Measurements from ENCODE around the gene THEMIS2. TPM values are rescaled to one million over a fixed set of nuclear protein-coding genes. Genes with fewer than 3 reads are reported as not detected.

THEMIS2 gene
- total RNA-seq, 1 experiment from 2014 or later: 5.7 TPM

DNA sequence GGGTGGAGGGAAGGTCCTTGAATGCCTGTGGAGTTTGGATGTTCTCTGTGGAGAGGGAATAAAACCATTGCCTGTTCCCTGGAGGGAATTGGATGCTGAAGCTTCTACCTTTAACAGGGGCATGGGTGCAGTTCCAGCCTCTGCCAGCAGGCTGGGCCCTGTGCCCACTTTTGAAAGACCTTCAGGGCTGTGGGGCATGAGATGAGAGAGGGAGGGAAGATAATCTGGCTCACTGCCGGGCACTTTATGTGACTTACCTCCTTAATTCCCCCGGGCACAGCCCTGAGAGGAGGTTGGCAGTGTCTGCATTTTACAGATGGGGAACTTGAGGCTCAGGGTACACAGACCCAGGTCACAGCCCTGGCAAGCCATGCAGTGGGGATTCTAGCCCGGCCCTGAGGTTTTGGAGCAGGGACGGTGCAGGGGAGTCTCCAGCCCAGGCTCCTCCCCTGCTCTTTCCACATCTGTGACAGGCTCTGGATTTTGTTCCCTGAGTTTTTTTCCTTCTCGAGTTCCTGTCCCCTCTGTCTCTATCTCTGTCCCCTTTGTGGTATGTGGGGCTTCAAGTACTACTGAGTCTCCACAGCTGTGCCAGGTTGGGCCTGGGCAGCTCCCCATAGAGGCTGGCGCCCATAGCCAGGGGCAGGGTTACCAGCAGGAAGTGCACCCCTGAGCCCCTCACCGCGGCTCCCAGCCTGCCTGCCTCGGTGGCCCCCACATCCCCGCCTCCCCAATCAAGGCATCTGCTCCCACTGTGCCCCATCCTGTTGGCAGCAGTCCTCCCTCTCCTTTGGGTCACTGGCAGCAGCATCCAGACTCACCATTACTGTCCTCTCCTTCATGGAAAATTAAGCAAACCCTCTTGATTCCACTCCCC is 14.0 kb upstream of the THEMIS2 start:
- Histone ChIP-seq H3K9me3 (ENCODE audit: low read length) (no peaks in the 10 kb centered on the region), H3K4me2 (ENCODE audit: low read length) (peak overlapping the region; percentile 67), H3F3A (ENCODE audit: low read length, unreplicated experiment) (no peaks in the 10 kb centered on the region), H3K36me3 (ENCODE audit: low read depth, low read length) (no peaks in the 10 kb centered on the region), H3K79me2 (ENCODE audit: low read length) (no peaks in the 10 kb centered on the region), H3K4me3 (ENCODE audit: low read length) (no peak overlapping the region), H4K20me1 (ENCODE audit: low read length) (no peaks in the 10 kb centered on the region), H3K9ac (ENCODE audit: low read length) (no peak overlapping the region), H3K9me2 (replicated peaks; ENCODE audit: low read length) (no peaks in the 10 kb centered on the region), H2AFZ (ENCODE audit: low read length) (peak overlapping the region; percentile 61), H3K27ac (ENCODE audit: low read length) (no peak overlapping the region), H3K4me1 (ENCODE audit: insufficient read depth, low read length) (peaks cover 16% of the 10 kb centered on the region), H3K27me3 (ENCODE audit: low read length) (no peaks in the 10 kb centered on the region)
- ATAC-seq (peak; percentile 91), DNase-seq (peak; percentile 95)
- CTCF ChIA-PET: interaction anchor here (0.5 to 1.4 kb wide), 5 partner anchors 17 to 224 kb away, joined by 3 to 10 read pairs (median 3); no protein-coding TSS in a partner anchor
- intact Hi-C loops (cut with micrococcal nuclease): loop anchor here (2.0 to 10.0 kb wide), 3 partner anchors 120 to 346 kb away; partner anchors contain the start of gene EYA3
- BruUV-seq (replicated peaks): no TSS peak
- TF ChIP-seq EZH2phosphoT487 (IDR thresholded peaks at IDR 0.05; ENCODE audit: borderline replicate concordance, low read length): no peak
- TF ChIP-seq EZH2 (IDR thresholded peaks at IDR 0.05; ENCODE audit: low read length, unreplicated experiment): no peak
- TF ChIP-seq CTCF (conservative IDR thresholded peaks at IDR 0.05; ENCODE audit: low read depth, low read length): peak; percentile 98
- POLR2A ChIA-PET (ENCODE audit: unreplicated experiment): no interaction called here

DNA sequence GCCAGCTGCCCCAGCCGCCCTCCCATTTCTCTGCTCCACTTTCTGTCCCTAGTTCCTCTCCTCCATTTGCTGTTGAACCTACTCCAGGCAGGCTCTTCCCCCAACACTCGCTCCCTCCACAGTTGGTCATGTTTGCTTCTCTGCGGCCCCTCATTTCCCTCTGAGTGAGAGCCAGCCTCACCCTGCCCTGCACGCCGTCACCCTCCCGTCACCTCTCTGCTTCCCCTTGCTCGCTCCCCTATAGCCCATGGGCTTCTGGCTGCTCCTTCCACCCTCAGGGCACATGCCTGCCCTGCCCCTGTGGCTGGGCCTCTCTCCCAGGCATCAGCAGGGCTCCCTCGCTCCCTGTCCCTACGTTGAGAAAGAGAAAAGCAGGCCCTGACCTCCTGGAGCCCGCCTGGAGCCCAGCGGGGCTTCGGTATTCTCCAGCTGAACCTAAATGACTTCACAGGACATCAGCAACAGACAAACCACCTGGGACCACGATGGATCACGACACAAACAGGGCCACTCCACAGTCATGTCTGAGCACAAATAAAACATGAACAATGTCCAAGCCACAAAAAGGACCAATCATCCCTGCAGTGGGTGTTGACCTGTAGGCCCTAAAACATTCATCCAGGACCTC is 13.3 kb upstream of the THEMIS2 start:
- intact Hi-C loops (cut with micrococcal nuclease): loop anchor here (2.0 to 10.0 kb wide), 3 partner anchors 120 to 346 kb away; partner anchors contain the start of gene EYA3
- ATAC-seq (no peak), DNase-seq (no peak)
- no TSS peak for BruUV-seq (replicated peaks)
- ChIA-PET CTCF (no interaction called here), POLR2A (ENCODE audit: unreplicated experiment) (no interaction called here)
- Histone ChIP-seq H3K36me3 (ENCODE audit: low read depth, low read length) (no peaks in the 10 kb centered on the region), H4K20me1 (ENCODE audit: low read length) (no peaks in the 10 kb centered on the region), H3K9me2 (replicated peaks; ENCODE audit: low read length) (no peaks in the 10 kb centered on the region), H3K79me2 (ENCODE audit: low read length) (no peaks in the 10 kb centered on the region), H3K4me2 (ENCODE audit: low read length) (no peak overlapping the region), H3K4me1 (ENCODE audit: insufficient read depth, low read length) (peaks cover 24% of the 10 kb centered on the region), H3F3A (ENCODE audit: low read length, unreplicated experiment) (no peaks in the 10 kb centered on the region), H3K9ac (ENCODE audit: low read length) (no peak overlapping the region), H2AFZ (ENCODE audit: low read length) (no peak overlapping the region), H3K27me3 (ENCODE audit: low read length) (no peaks in the 10 kb centered on the region), H3K4me3 (ENCODE audit: low read length) (no peak overlapping the region), H3K27ac (ENCODE audit: low read length) (no peak overlapping the region), H3K9me3 (ENCODE audit: low read length) (no peaks in the 10 kb centered on the region)
- TF ChIP-seq CTCF (conservative IDR thresholded peaks at IDR 0.05; ENCODE audit: low read depth, low read length) (no peak), EZH2 (IDR thresholded peaks at IDR 0.05; ENCODE audit: low read length, unreplicated experiment) (no peak)

Measured in PC-3 (cell line).